ENCODE data around the gene FAM168B.

FAM168B gene

GRCh38 chr2:131026919-131027318 is 66.3 kb downstream of the FAM168B start:
- peaks cover 7% of the 10 kb centered on the region for H3K27me3 ChIP-seq (replicated peaks; ENCODE audit: control insufficient read depth, insufficient read depth, low read length, poor library complexity, severe bottlenecking)
- no peak overlapping the region for H3K4me3 ChIP-seq (ENCODE audit: insufficient read depth, low read depth, low read length, poor library complexity, severe bottlenecking)
- no peaks in the 10 kb centered on the region for H3K9me3 ChIP-seq (ENCODE audit: control insufficient read depth, low read length)
- no peaks in the 10 kb centered on the region for H3K36me3 ChIP-seq (ENCODE audit: control insufficient read depth, insufficient read depth, low read length)
- H3K4me1 ChIP-seq (ENCODE audit: control insufficient read depth, insufficient read depth, low read length, poor library complexity, severe bottlenecking): no peaks in the 10 kb centered on the region
- DNase-seq: no peak
- H3K27ac ChIP-seq (ENCODE audit: insufficient read depth, low read length, poor library complexity, severe bottlenecking): no peak overlapping the region

- no peak for DNase-seq
- Histone ChIP-seq H3K4me3 (ENCODE audit: insufficient read depth, low read depth, low read length, poor library complexity, severe bottlenecking) (no peak overlapping the region), H3K27me3 (replicated peaks; ENCODE audit: control insufficient read depth, insufficient read depth, low read length, poor library complexity, severe bottlenecking) (peaks cover 7% of the 10 kb centered on the region), H3K27ac (ENCODE audit: insufficient read depth, low read length, poor library complexity, severe bottlenecking) (no peak overlapping the region), H3K36me3 (ENCODE audit: control insufficient read depth, insufficient read depth, low read length) (no peaks in the 10 kb centered on the region), H3K9me3 (ENCODE audit: control insufficient read depth, low read length) (no peaks in the 10 kb centered on the region), H3K4me1 (ENCODE audit: control insufficient read depth, insufficient read depth, low read length, poor library complexity, severe bottlenecking) (no peaks in the 10 kb centered on the region)
Observed at GRCh38 chr2:131023758-131024157, 69.5 kb downstream of the FAM168B start.

- H3K4me1 ChIP-seq (ENCODE audit: control insufficient read depth, insufficient read depth, low read length, poor library complexity, severe bottlenecking): no peaks in the 10 kb centered on the region
- DNase-seq: no peak
- no peaks in the 10 kb centered on the region for H3K9me3 ChIP-seq (ENCODE audit: control insufficient read depth, low read length)
- H3K27me3 ChIP-seq (replicated peaks; ENCODE audit: control insufficient read depth, insufficient read depth, low read length, poor library complexity, severe bottlenecking): peaks cover 7% of the 10 kb centered on the region
- H3K27ac ChIP-seq (ENCODE audit: insufficient read depth, low read length, poor library complexity, severe bottlenecking): no peak overlapping the region
- H3K4me3 ChIP-seq (ENCODE audit: insufficient read depth, low read depth, low read length, poor library complexity, severe bottlenecking): no peak overlapping the region
- H3K36me3 ChIP-seq (ENCODE audit: control insufficient read depth, insufficient read depth, low read length): no peaks in the 10 kb centered on the region
Observed at GRCh38 chr2:131022731-131023130, 70.5 kb downstream of the FAM168B start.

- no peak for DNase-seq
- H3K27ac ChIP-seq (ENCODE audit: insufficient read depth, low read length, poor library complexity, severe bottlenecking): no peak overlapping the region
- no peaks in the 10 kb centered on the region for H3K4me1 ChIP-seq (ENCODE audit: control insufficient read depth, insufficient read depth, low read length, poor library complexity, severe bottlenecking)
- no peak overlapping the region for H3K4me3 ChIP-seq (ENCODE audit: insufficient read depth, low read depth, low read length, poor library complexity, severe bottlenecking)
- H3K9me3 ChIP-seq (ENCODE audit: control insufficient read depth, low read length): no peaks in the 10 kb centered on the region
- H3K36me3 ChIP-seq (ENCODE audit: control insufficient read depth, insufficient read depth, low read length): no peaks in the 10 kb centered on the region
- no peaks in the 10 kb centered on the region for H3K27me3 ChIP-seq (replicated peaks; ENCODE audit: control insufficient read depth, insufficient read depth, low read length, poor library complexity, severe bottlenecking)
Observed at GRCh38 chr2:131016826-131017741, 76.2 kb downstream of the FAM168B start.

GRCh38 chr2:131015764-131016163 is 77.5 kb downstream of the FAM168B start:
- H3K4me1 ChIP-seq (ENCODE audit: control insufficient read depth, insufficient read depth, low read length, poor library complexity, severe bottlenecking): no peaks in the 10 kb centered on the region
- no peak overlapping the region for H3K27ac ChIP-seq (ENCODE audit: insufficient read depth, low read length, poor library complexity, severe bottlenecking)

GRCh38 chr2:131014141-131014540 is 79.1 kb downstream of the FAM168B start:
- DNase-seq: no peak
- Histone ChIP-seq H3K27ac (ENCODE audit: insufficient read depth, low read length, poor library complexity, severe bottlenecking) (no peak overlapping the region), H3K4me1 (ENCODE audit: control insufficient read depth, insufficient read depth, low read length, poor library complexity, severe bottlenecking) (no peaks in the 10 kb centered on the region), H3K4me3 (ENCODE audit: insufficient read depth, low read depth, low read length, poor library complexity, severe bottlenecking) (no peak overlapping the region), H3K36me3 (ENCODE audit: control insufficient read depth, insufficient read depth, low read length) (no peaks in the 10 kb centered on the region), H3K9me3 (ENCODE audit: control insufficient read depth, low read length) (no peaks in the 10 kb centered on the region), H3K27me3 (replicated peaks; ENCODE audit: control insufficient read depth, insufficient read depth, low read length, poor library complexity, severe bottlenecking) (no peaks in the 10 kb centered on the region)

More at GRCh38 chr2:131015764-131016163, 77.5 kb downstream of the FAM168B start:
- Histone ChIP-seq H3K4me3 (ENCODE audit: insufficient read depth, low read depth, low read length, poor library complexity, severe bottlenecking) (no peak overlapping the region), H3K27me3 (replicated peaks; ENCODE audit: control insufficient read depth, insufficient read depth, low read length, poor library complexity, severe bottlenecking) (no peaks in the 10 kb centered on the region), H3K9me3 (ENCODE audit: control insufficient read depth, low read length) (no peaks in the 10 kb centered on the region), H3K36me3 (ENCODE audit: control insufficient read depth, insufficient read depth, low read length) (no peaks in the 10 kb centered on the region)
- no peak for DNase-seq

GRCh38 chr2:131011486-131011885 is 81.8 kb downstream of the FAM168B start:
- no peak overlapping the region for H3K4me3 ChIP-seq (ENCODE audit: insufficient read depth, low read depth, low read length, poor library complexity, severe bottlenecking)
- no peak for DNase-seq
- H3K4me1 ChIP-seq (ENCODE audit: control insufficient read depth, insufficient read depth, low read length, poor library complexity, severe bottlenecking): no peaks in the 10 kb centered on the region
- no peak overlapping the region for H3K27ac ChIP-seq (ENCODE audit: insufficient read depth, low read length, poor library complexity, severe bottlenecking)
- no peaks in the 10 kb centered on the region for H3K36me3 ChIP-seq (ENCODE audit: control insufficient read depth, insufficient read depth, low read length)
- H3K27me3 ChIP-seq (replicated peaks; ENCODE audit: control insufficient read depth, insufficient read depth, low read length, poor library complexity, severe bottlenecking): no peaks in the 10 kb centered on the region
- H3K9me3 ChIP-seq (ENCODE audit: control insufficient read depth, low read length): no peaks in the 10 kb centered on the region

- no peak for DNase-seq
- H3K9me3 ChIP-seq (ENCODE audit: control insufficient read depth, low read length): no peaks in the 10 kb centered on the region
- H3K36me3 ChIP-seq (ENCODE audit: control insufficient read depth, insufficient read depth, low read length): no peaks in the 10 kb centered on the region
- no peaks in the 10 kb centered on the region for H3K27me3 ChIP-seq (replicated peaks; ENCODE audit: control insufficient read depth, insufficient read depth, low read length, poor library complexity, severe bottlenecking)
- H3K4me3 ChIP-seq (ENCODE audit: insufficient read depth, low read depth, low read length, poor library complexity, severe bottlenecking): no peak overlapping the region
- H3K4me1 ChIP-seq (ENCODE audit: control insufficient read depth, insufficient read depth, low read length, poor library complexity, severe bottlenecking): no peaks in the 10 kb centered on the region
- H3K27ac ChIP-seq (ENCODE audit: insufficient read depth, low read length, poor library complexity, severe bottlenecking): no peak overlapping the region
Observed at GRCh38 chr2:131010566-131010965, 82.7 kb downstream of the FAM168B start.

GRCh38 chr2:131009713-131010475 is 83.4 kb downstream of the FAM168B start:
- DNase-seq: no peak
- no peak overlapping the region for H3K27ac ChIP-seq (ENCODE audit: insufficient read depth, low read length, poor library complexity, severe bottlenecking)
- H3K4me1 ChIP-seq (ENCODE audit: control insufficient read depth, insufficient read depth, low read length, poor library complexity, severe bottlenecking): no peaks in the 10 kb centered on the region
- no peaks in the 10 kb centered on the region for H3K36me3 ChIP-seq (ENCODE audit: control insufficient read depth, insufficient read depth, low read length)
- no peaks in the 10 kb centered on the region for H3K9me3 ChIP-seq (ENCODE audit: control insufficient read depth, low read length)
- no peak overlapping the region for H3K4me3 ChIP-seq (ENCODE audit: insufficient read depth, low read depth, low read length, poor library complexity, severe bottlenecking)
- no peaks in the 10 kb centered on the region for H3K27me3 ChIP-seq (replicated peaks; ENCODE audit: control insufficient read depth, insufficient read depth, low read length, poor library complexity, severe bottlenecking)

GRCh38 chr2:131008967-131009366 is 84.3 kb downstream of the FAM168B start:
- Histone ChIP-seq H3K9me3 (ENCODE audit: control insufficient read depth, low read length) (no peaks in the 10 kb centered on the region), H3K27ac (ENCODE audit: insufficient read depth, low read length, poor library complexity, severe bottlenecking) (no peak overlapping the region), H3K4me1 (ENCODE audit: control insufficient read depth, insufficient read depth, low read length, poor library complexity, severe bottlenecking) (no peaks in the 10 kb centered on the region), H3K27me3 (replicated peaks; ENCODE audit: control insufficient read depth, insufficient read depth, low read length, poor library complexity, severe bottlenecking) (no peaks in the 10 kb centered on the region), H3K36me3 (ENCODE audit: control insufficient read depth, insufficient read depth, low read length) (no peaks in the 10 kb centered on the region), H3K4me3 (ENCODE audit: insufficient read depth, low read depth, low read length, poor library complexity, severe bottlenecking) (no peak overlapping the region)
- DNase-seq: no peak

All from effector memory CD4-positive, alpha-beta T cell (primary cell).